ENCODE data around the gene AKT1S1. TPM values are rescaled to one million over a fixed set of nuclear protein-coding genes. Genes with fewer than 3 reads are reported as not detected.

The AKT1S1 gene
- total RNA-seq, 1 donor from 2014 or later = 35.0 TPM

DNA sequence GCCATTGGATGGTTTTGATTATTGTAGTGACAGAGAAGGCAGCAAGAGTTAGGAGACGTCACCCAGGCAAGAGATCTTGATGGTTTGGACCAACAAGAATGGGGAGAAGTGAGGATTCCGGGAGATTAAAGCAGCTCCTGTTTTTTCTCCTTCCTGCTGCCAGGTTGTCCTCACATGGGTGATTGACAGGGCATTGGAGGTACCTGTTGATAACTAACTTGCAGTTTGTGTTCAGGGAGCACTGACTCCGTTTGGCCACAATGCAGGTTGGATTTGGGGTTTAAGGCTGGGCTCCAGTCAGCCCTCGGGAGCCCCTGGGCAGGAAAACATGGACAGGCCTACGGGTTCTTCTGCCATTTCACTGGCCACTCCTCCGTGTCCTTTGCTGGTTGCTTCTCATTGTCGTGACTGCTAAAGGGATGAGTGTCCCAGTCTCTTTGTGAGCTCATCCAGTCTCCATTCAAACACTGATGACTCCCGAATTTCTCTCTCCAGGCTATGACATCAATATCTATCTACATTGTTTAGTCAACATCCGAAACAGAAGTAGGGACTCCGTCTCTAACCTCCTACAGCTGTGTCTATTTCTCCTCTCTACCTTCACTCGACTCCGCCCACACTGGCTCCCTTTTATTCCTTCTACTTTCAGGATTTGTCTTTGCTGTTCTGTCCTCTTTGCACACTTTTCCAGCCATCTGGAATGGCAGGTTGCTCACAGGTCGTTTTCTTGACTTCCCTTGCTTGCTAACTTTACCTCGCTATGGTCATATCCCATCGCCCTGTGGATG is 27.5 kb downstream of the AKT1S1 start:
- no peak for ATAC-seq (ENCODE audit: poor library complexity)
- intact Hi-C loops (cut with DNase I) = loop anchor here (5.0 kb wide), 1 partner anchor 32 kb away; the partner anchor contains the start of gene MED25
- DNase-seq = no peak

DNA sequence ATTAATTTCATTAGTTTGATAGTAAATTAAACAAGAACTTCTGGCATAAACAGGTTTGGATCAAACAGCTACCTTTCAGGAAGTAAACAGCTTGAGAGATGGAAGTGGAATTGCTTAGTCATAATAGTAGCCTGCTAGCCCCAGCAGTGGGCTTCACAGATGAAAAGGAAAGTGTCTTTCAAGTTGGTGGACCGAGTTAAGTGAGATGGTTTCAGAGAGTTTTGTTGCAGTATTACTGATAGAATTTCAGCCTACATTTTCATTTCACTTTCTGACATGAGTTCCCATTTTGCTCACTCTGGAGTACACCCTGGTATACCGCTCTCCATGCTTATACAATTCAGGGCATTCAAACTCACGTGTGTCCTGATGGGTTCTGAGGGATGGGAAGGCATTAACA is 28.2 kb downstream of the AKT1S1 start:
- intact Hi-C loops (cut with DNase I) = no loop called here
- no peak for ATAC-seq (ENCODE audit: poor library complexity)

DNA sequence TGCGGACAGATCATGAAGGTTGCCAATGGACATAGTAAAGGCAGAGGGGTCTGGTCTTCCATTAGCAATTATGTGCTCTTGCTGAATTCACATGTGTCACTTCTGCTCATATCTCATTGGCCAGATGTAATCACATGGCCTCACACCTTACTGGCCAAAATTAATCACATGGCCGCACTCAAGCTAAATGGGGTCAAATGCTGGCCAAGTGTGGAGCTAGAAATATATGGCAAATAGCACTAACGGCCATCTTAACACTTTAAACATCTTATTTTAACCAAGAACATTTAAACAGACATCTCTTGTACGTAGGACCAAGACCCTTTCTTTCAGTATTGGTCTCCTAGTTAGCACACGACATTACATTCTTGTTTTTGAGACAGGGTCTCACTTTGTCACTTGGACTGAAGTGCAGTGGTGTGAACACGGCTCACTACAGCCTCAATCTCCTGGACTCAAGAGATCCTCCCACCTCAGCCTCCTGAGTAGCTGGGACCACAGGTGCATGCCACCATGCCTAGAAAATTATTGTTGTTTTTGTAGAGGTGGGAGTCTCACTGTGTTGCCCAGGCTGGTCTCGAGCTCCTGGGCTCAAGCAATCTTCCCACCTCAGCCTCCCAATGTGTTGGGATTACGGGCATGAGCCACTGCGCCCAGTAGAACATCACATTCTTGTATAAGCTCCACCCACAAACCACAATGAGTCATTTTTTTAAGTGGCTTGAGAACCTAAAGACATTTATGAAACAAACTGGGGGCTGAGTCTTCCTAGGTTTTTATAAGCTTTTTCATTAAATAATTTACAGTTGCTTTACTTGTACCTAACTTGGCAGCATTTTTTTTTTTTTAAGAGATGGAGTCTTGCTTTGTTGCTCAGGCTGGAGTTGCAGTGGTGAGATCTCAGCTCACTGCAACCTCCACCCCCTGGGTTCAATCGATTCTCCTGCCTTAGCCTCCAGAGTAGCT is 29.1 kb downstream of the AKT1S1 start:
- no peak for DNase-seq
- intact Hi-C loops (cut with DNase I) = no loop called here
- ATAC-seq (ENCODE audit: poor library complexity) = no peak

More for the DNA sequence above, 28.2 kb downstream of the AKT1S1 start:
- DNase-seq = no peak

DNA sequence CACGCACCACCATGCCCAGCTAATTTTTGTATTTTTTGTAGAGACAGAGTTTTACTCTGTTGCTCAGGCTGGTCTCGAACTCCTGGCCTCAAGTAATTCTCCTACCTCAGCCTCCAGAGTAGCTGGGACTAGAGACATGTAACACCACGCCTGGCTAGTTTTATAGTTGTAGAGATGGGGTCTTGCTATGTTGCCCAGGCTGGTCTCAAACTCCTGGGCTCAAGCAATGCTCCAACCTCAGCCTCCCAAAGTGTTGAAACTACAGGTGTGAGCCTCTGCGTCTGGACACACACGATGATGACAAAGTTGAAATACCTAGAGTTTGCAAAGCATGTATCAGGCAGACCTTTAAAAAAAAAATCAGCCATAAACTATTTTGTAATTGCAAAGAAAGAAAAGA is 30.7 kb downstream of the AKT1S1 start:
- DNase-seq = no peak
- intact Hi-C loops (cut with DNase I) = no loop called here
- ATAC-seq (ENCODE audit: poor library complexity) = no peak

DNA sequence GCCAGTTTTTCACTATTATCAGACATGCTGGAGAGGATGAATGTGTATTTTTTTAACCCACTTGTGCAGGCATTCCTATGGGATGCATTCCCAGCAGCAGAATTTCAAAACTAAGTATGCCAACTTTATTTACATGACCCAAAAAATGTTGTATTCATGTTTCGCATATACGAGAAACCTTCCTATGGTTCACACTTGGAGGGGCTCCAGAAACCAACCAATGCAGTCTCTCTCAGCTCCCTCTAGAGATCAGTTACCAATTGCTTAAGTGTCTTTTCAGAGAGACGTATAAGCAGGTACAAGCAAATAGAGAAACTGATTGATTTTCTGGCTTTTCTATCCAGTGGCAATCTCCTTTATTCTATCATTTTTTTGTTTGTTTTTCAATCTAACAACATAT is 31.7 kb downstream of the AKT1S1 start:
- ATAC-seq (ENCODE audit: poor library complexity) = no peak
- no peak for DNase-seq
- intact Hi-C loops (cut with DNase I) = no loop called here

DNA sequence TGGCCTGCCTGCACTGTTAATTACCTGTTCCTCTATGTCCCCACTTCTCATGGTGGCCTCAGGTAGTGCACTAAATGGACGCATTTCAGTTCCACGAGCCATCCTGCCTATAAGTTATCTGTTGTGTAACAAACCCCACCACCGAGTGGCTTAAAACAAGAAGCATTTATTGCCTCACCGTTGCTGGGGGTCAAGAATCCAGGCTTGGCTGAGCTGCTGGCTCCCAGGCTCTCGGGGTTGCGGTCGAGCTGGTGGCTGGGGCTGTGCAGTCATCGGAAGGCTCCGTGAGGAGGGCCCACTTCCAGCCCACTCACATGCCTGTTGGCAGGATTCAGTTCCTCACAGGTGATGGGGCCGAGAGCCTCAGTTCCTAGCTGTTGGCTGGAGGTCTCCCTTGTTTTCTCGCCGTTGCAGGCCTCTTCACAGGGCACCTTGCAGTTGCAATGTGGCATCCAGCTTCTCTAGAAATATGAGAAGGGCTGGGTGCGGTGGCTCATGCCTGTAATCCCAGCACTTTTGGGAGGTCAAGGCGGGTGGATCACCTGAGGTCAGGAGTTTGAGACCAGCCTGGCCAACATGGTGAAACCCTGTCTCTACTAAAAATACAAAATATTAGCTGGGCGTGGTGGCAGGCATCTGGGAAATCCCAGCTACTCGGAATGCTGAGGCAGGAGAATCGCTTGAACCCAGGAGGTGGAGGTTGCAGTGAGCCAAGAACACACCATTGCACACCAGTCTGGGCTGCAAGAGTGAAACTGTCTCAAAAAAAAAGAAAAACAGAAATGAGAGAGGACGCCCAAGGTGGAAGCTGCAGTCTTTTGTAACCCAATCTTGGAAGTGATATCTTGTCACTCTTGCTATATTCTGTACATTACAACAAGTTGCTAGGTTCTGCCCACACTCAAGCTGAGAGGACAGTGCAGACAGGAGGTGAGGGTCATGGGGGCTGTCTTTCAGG is 32.7 kb downstream of the AKT1S1 start:
- no peak for ATAC-seq (ENCODE audit: poor library complexity)
- no peak for DNase-seq
- intact Hi-C loops (cut with DNase I) = no loop called here

DNA sequence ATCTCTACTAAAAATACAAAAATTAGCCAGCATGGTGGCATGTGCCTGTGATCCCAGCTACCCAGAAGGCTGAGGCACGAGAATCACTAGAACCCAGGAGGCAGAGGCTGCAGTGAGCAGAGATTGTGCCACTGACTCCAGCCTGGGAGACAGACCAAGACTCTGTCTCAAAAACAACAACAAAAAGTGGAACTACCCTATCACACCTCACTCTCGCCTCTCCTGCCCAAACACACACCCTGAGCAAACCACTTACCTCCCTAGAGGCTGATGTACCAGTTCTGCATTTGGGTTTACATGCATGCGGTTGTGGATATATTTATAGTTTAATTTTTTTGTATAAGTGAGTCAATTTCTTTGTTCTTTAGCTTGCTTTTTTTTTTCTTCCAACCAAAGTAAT is 33.9 kb downstream of the AKT1S1 start:
- intact Hi-C loops (cut with DNase I) = no loop called here
- ATAC-seq (ENCODE audit: poor library complexity) (no peak), DNase-seq (no peak)

DNA sequence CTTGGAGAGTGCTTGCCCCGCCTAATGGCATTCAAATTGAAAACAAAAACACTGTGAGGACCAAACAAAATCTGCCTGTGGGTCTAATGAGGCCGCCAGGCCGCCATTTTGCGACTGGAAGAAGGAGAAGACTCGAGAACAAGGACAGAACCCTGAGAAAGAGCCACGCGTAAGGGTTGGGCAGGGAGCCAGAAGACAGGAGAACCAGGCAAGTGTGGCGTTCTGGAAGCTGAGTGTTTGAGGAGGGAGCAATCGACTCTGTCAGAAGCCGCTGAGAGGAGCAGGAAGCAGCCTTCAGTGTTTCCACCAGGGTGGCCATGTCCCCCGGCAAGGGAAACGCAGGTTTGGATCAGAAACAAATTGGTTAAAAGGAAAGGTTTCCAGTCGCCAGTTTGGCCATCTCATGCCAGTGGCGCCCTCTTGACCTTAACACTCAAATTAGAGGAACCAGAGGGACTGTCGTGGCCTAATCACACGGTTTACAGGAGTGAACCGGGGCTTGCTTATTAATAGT is 36.4 kb downstream of the AKT1S1 start:
- intact Hi-C loops (cut with DNase I) = no loop called here
- ATAC-seq (ENCODE audit: poor library complexity) = no peak
- no peak for DNase-seq

DNA sequence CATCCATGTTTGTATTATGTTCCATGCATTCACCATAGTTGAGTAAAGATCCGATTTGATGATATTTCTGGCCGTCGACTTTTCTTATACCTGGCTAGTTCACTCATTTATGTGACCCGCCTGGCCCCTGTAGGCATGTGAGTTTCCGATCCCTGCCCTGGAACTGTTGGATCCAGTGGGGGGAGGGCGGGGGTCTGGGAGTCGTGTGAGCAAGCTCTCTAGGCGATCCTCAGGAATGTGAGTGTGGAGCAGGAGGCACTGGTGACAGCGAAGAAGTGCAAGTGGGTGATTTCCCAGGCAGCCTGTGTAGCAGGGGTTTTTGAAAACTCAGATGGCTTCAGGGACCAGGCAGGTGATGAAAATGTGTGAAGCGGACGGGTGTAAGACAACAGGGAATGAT is 36.8 kb downstream of the AKT1S1 start:
- DNase-seq = no peak
- intact Hi-C loops (cut with DNase I) = no loop called here
- ATAC-seq (ENCODE audit: poor library complexity) = no peak

DNA sequence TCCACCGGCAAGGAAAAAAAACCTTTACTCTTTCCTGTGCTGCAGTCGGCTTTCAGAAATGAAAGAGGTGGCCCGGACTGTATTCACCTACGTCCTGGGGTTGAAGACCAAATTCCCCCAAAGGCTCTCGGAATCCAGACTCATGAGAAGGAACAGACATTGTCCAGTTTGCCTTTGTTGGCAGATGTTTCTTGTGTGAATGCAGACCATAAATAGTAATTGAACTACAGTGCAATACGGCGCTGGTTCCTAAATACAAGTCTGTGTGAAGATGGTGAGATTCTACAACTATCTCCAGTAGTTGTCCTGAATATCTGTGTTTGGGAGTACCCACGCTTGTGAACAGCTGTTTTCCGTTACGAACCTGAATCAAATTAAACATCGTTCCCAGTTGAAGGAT is 37.4 kb downstream of the AKT1S1 start:
- intact Hi-C loops (cut with DNase I) = no loop called here
- no peak for ATAC-seq (ENCODE audit: poor library complexity)
- DNase-seq = no peak

DNA sequence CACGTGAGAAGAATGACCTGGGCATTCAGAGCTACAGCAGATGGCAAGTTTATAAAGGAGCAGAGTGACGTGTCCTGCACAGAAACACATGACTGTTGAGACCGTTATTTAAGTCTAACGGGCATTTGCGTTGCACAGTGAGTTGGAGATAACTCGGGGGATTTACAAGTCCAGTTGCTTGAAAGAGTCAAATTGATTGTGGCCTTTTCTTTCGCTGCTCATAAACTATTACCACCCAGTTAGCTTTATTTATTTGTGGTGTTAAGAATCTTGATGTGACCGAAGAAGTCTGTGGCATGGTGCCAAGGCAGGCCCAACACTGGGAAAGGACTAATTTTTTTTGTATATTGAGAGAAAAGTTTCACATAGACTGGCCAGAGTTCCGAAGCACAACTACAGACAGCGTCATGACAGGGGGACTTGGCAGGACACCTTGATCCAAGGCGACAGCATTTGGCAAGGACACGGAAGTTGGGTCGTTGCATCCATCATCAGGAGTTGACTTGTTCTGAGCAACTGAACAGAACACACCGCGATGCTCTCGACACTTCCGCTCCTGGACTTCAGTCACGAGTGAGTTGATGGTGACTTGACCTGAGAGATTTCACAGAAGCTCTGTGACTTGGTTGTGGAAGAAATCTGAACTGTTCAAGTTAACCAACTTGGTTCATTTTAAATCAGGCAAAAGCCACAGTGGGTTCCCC is 38.1 kb downstream of the AKT1S1 start:
- ATAC-seq (ENCODE audit: poor library complexity) (peak; percentile 45), DNase-seq (no peak)
- intact Hi-C loops (cut with DNase I) = no loop called here

DNA sequence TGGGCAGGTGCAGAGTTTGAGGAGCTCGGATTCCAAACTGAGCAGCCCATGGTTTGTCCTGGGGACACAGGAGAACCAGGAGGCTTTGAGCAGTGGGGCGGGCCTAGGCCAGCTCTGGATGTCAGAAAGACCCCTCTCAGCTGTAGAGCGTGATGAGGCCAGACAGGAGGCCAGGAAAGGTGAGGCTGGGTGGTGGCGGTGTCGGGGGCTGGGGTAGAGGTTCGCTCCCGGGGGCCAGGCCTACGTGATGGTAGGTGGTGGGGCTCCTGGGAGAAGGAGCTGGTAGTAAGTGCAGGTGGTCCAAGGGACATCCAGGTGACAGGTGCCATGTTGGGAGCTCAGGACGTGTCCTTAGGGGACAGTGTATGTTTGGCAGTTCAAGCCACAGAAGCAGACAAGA is 39.7 kb downstream of the AKT1S1 start:
- no peak for ATAC-seq (ENCODE audit: poor library complexity)

DNA sequence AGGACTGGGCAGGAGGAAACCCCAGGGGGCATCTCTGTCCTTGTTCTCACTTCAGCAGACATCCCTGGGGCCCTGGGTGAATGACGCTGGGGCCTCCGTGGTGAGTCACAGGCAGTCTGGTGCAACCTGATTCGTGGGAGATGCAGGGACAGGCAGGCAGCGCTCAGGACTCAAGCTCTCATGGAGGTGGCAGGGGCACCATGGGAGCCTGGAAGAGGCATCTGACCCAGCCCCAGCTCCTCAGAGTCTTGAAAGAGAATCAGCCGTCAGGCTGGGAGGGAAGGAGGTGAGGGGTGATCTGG is 40.2 kb downstream of the AKT1S1 start:
- ATAC-seq (ENCODE audit: poor library complexity) = no peak
- intact Hi-C loops (cut with DNase I) = no loop called here
- no peak for DNase-seq

More for the DNA sequence above, 39.7 kb downstream of the AKT1S1 start:
- DNase-seq = no peak
- intact Hi-C loops (cut with DNase I) = no loop called here

DNA sequence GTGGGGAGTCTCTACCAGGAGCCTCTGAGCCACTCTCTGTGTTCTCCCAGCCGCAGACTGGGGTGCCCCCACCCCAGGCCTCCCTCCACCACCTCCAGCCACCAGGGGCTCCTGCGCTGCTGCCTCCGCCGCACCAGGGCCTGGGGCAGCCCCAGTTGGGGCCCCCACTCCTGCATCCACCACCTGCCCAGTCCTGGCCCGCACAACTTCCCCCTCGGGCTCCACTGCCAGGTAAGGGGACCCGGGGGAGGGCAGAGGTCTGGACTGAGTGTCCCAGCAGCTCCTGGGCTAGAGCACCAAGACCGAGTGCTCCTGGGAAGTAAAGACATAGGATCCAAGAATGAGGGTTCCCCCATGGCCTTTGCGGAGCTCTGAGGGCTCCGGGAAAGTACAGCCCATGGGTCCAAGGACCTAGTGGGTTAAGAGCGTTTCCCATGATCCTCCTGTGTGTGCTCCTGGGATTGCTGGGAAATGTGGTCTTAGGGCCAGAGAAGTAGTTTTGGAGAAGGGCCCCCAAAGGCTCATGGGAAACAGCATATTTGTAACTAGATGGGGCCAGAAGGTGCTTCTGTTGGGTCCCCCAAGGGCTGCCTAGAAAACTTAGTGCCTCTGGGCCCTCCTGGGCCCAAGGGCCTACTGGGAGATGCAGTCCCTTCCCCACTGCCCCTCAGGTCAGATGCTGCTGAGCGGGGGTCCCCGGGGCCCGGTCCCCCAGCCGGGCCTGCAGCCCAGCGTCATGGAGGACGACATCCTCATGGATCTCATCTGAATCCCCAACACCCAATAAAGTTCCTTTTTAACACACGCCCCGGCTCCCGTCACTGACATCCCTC is 40.8 kb downstream of the AKT1S1 start:
- DNase-seq = no peak
- ATAC-seq (ENCODE audit: poor library complexity) = no peak
- intact Hi-C loops (cut with DNase I) = no loop called here

DNA sequence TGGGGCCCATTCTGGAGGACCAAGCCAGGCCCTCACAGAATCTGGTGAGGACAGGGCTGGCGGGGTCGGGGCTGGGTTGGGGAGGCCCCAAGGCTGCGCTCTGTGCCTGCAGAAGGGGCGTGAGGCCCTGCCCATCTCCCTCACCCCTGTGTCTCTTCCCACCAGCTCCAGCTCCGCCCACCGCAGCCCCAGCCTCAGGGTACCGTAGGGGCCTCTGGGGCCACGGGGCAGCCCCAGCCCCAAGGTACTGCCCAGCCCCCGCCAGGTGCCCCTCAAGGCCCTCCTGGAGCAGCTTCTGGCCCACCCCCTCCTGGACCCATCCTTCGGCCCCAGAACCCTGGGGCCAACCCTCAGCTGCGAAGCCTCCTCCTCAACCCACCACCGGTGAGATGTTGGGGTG is 41.6 kb downstream of the AKT1S1 start:
- ATAC-seq (ENCODE audit: poor library complexity) (no peak), DNase-seq (no peak)
- intact Hi-C loops (cut with DNase I) = no loop called here

DNA sequence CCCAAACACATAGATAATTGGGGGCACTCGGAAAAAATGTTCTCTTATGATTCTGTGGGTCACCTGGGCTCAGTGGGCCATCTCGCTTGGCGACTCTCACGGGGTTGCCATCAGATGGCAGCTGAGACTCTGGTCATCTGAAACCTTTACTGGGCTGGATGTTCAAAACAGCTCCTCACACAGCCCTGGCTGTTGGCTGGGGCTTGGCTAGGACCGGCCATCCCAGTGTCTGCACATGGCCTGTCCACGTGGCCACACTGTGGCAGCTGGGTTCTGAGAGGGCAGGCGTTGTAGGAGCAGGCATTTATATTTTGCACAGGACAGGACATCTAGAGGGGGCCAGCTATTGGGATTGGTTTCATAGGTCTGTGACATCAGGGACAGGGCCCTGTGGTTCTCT is 43.6 kb downstream of the AKT1S1 start:
- intact Hi-C loops (cut with DNase I) = no loop called here
- ATAC-seq (ENCODE audit: poor library complexity) (no peak), DNase-seq (no peak)

DNA sequence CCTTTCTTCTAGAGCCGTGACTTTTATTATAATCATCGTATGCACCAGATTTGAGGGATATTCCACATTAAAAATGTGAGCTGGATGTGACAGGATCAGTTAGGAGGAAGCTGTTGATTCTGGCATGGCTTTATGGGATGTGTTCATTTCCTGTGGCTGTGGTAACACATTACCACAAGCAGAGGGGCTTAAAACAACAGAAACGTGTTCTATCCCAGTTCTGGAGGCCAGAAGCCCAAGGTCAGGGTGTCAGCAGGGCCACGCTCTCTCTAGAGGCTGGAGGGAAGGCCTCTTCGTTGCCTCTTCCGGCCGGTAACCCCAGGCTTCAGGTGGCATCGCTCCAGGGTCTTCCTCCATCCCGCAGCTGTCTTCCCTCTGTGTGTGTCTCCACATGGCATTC is 44.6 kb downstream of the AKT1S1 start:
- intact Hi-C loops (cut with DNase I) = no loop called here
- DNase-seq (no peak), ATAC-seq (ENCODE audit: poor library complexity) (no peak)
